Right ventricle myocardium inferior (tissue), 1 donor: ENCODE measurements around the gene HAGHL. TPM values are rescaled to one million over a fixed set of nuclear protein-coding genes. Genes with fewer than 3 reads are reported as not detected.
A peak's percentile ranks its signal among the peaks of the same experiment; 100 is the strongest.

Experiments
- ATAC-seq: fragments of 200-7000 bp; cut with Tn5 transposase; one replicate; pipeline ENCODE4 v1.9.1; 2020; ENCODE audit warnings: mild to moderate bottlenecking, moderate library complexity
- DNase-seq: peaks from one replicate; pipeline ENCODE4 v3.0.0; 2021; ENCODE audit errors: missing footprints
- intact Hi-C: fragments of 100-400 bp; cut with DNase I; formaldehyde crosslinking; loops from one replicate; pipeline ENCODE4 v1.11.0; 2022
- total RNA-seq: library from RNA; stranded (reverse); fragmentation: NEBNext Ultra II Directional; extraction: Animal tissue kit (Norgen Biotek cat#: 25700); gene quantifications from one replicate; pipeline ENCODE4 v1.2.1, GENCODE V29; 2021
- donor health status: DM: no; HTN: yes; CAD: no; lungs with severe emphysema.

The HAGHL gene
- total RNA-seq, 1 donor from 2014 or later: 18.7 TPM

GRCh38 chr16:760545-761343, 33.8 kb downstream of the HAGHL start, which contains the start of gene MSLN:
Gene MSLN, plus strand, starts transcription at chr16:760734. Its CDS starts 1,947 bp downstream, at chr16:762681.
- intact Hi-C loops: no loop called here
- ATAC-seq (peak; percentile 19), DNase-seq (peak; percentile 68)

- no peak for ATAC-seq
- intact Hi-C loops: no loop called here
- peak; percentile 57 for DNase-seq
Observed at GRCh38 chr16:761625-762513, 35.0 kb downstream of the HAGHL start.

- intact Hi-C loops: no loop called here
- ATAC-seq (no peak), DNase-seq (peak; percentile 33)
Observed at GRCh38 chr16:762595-763268, 35.8 kb downstream of the HAGHL start.

GRCh38 chr16:763369-764183, 36.7 kb downstream of the HAGHL start:
- DNase-seq (peak; percentile 28), ATAC-seq (no peak)
- intact Hi-C loops: no loop called here

- intact Hi-C loops: no loop called here
- DNase-seq (peak; percentile 4), ATAC-seq (no peak)
Observed at GRCh38 chr16:764184-764750, 37.4 kb downstream of the HAGHL start.

GRCh38 chr16:764848-765487, 38.1 kb downstream of the HAGHL start:
- DNase-seq (peak; percentile 65), ATAC-seq (no peak)
- intact Hi-C loops: no loop called here

- ATAC-seq (no peak), DNase-seq (peak; percentile 66)
- intact Hi-C loops: no loop called here
Observed at GRCh38 chr16:765488-765865, 38.6 kb downstream of the HAGHL start.

GRCh38 chr16:766008-766819, 39.3 kb downstream of the HAGHL start:
- ATAC-seq: no peak
- DNase-seq: peak; percentile 37
- intact Hi-C loops: no loop called here

- ATAC-seq (no peak), DNase-seq (peak; percentile 11)
- intact Hi-C loops: no loop called here
Observed at GRCh38 chr16:766820-767640, 40.1 kb downstream of the HAGHL start.

- no peak for ATAC-seq
- intact Hi-C loops: no loop called here
- no peak for DNase-seq
Observed at GRCh38 chr16:767743-768235, 40.9 kb downstream of the HAGHL start.

- intact Hi-C loops: no loop called here
- peak; percentile 65 for DNase-seq
- no peak for ATAC-seq
Observed at GRCh38 chr16:768428-768827, 41.5 kb downstream of the HAGHL start.

- ATAC-seq: no peak
- peak; percentile 1 for DNase-seq
- intact Hi-C loops: no loop called here
Observed at GRCh38 chr16:769184-769784, 42.4 kb downstream of the HAGHL start.

GRCh38 chr16:769934-770333, 43.0 kb downstream of the HAGHL start:
- ATAC-seq (no peak), DNase-seq (no peak)
- intact Hi-C loops: no loop called here

- DNase-seq: no peak
- no peak for ATAC-seq
- intact Hi-C loops: no loop called here
Observed at GRCh38 chr16:770411-770810, 43.5 kb downstream of the HAGHL start.

- intact Hi-C loops: no loop called here
- DNase-seq (no peak), ATAC-seq (no peak)
Observed at GRCh38 chr16:772959-773358, 46.1 kb downstream of the HAGHL start.
